RWPE1 (cell line): ENCODE results near the gene POLR1E.

ENCODE experiments used
- CTCF ChIA-PET: fragments of 350-600 bp; sonication (Branson Sonifier 250); formaldehyde crosslinking; extraction: SDS; loops from one replicate; lab custom pipeline; 2021; lab: Yijun Ruan, JAX
- POLR2A ChIA-PET: fragments of 400-600 bp; formaldehyde crosslinking; extraction: SDS; loops from one replicate; lab custom pipeline; 2020; ENCODE audit warnings: antibody characterized with exemption; ENCODE audit not compliant: low non-redundant PET; lab: Yijun Ruan, JAX
- DNase-seq: peaks from one replicate; pipeline ENCODE4 v3.0.0; 2012; ENCODE audit warnings: low spot score
- H3K27ac ChIP-seq: fragments of 450-650 bp; 2 replicates; pipeline ENCODE4 v1.5.1; 2017
- CTCF ChIP-seq: fragments of 450-650 bp; conservative IDR thresholded peaks from 2 replicates; pipeline ENCODE4 v1.5.1; 2017; ENCODE audit warnings: low read depth, mild to moderate bottlenecking

The POLR1E gene

DNA sequence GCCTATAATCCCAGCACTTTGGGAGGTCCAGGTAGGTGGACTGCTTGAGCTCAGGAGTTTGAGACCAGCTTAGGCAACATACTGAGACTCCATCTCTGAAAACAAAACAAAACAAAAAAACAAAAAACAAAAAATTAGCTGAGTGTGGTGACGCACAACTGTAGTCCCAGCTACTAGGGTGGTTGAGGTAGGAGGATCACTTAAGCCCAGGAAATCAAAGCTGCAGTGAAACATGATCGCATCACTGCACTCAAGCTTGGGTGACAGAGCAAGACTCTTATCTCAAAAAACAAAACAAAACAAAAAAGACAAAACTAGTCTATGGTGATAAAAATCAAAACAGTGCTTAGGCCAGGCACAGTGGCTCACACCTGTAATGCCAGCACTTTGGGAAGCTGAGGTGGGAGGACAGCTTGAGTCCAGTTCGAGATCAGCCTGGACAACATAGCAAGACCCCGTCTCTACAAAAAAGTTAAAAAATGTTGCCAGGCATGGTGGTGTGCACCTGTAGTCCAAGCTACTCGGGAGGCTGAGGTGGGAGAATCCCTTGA, 61.7 kb downstream of the POLR1E start:
- CTCF ChIA-PET, result no interaction called here
- TF ChIP-seq CTCF, result no peak
- DNase-seq, result no peak
- POLR2A ChIA-PET, result interaction anchor here (0.6 kb wide), 1 partner anchor 1331 kb away, joined by 3 read pairs; no protein-coding TSS in a partner anchor
- no peak overlapping the region for H3K27ac ChIP-seq

GRCh38 chr9:37549527-37549926, 63.8 kb downstream of the POLR1E start:
- POLR2A ChIA-PET, result no interaction called here
- CTCF ChIA-PET, result no interaction called here
- no peak for TF ChIP-seq CTCF
- H3K27ac ChIP-seq, result no peak overlapping the region
- DNase-seq, result no peak

GRCh38 chr9:37550781-37551180, 65.0 kb downstream of the POLR1E start:
- ChIA-PET POLR2A (no interaction called here), CTCF (no interaction called here)
- H3K27ac ChIP-seq, result no peak overlapping the region
- no peak for DNase-seq
- no peak for TF ChIP-seq CTCF

GRCh38 chr9:37551468-37551867, 65.7 kb downstream of the POLR1E start:
- no peak for TF ChIP-seq CTCF
- ChIA-PET CTCF (no interaction called here), POLR2A (no interaction called here)
- no peak for DNase-seq
- no peak overlapping the region for H3K27ac ChIP-seq

- TF ChIP-seq CTCF, result no peak
- DNase-seq, result no peak
- ChIA-PET CTCF (no interaction called here), POLR2A (interaction anchor here (0.6 kb wide), 1 partner anchor 24 kb away, joined by 3 read pairs; the partner anchor contains the start of gene FBXO10)
- no peak overlapping the region for H3K27ac ChIP-seq
These were observed 66.1 kb downstream of the POLR1E start for GRCh38 chr9:37551888-37552287.
